Hepatocyte (in vitro differentiated cells): ENCODE data around the gene SORCS3. TPM values are rescaled to one million over a fixed set of nuclear protein-coding genes. Genes with fewer than 3 reads are reported as not detected.

ENCODE experiments used
- DNase-seq: peaks from one replicate; pipeline ENCODE4 v3.0.0-alpha.2; 2016; ENCODE audit warnings: low spot score
- H2AFZ ChIP-seq: fragments of 200-600 bp; sonication (generic); 2 replicates; pipeline ENCODE4 v1.6.0; 2016; ENCODE audit warnings: antibody characterized with exemption, mild to moderate bottlenecking
- H3K27ac ChIP-seq: fragments of 200-600 bp; sonication (generic); 2 replicates; pipeline ENCODE4 v1.5.1; 2016; ENCODE audit warnings: mild to moderate bottlenecking
- H3K27me3 ChIP-seq: fragments of 200-600 bp; sonication (generic); 2 replicates; pipeline ENCODE4 v1.6.1; 2016
- H3K36me3 ChIP-seq: fragments of 200-600 bp; sonication (generic); replicated peaks from 2 replicates; pipeline ENCODE4 v1.5.1; 2016; ENCODE audit warnings: low read depth; ENCODE audit not compliant: insufficient read depth
- H3K4me1 ChIP-seq: fragments of 200-600 bp; sonication (generic); 2 replicates; pipeline ENCODE4 v1.5.1; 2016; ENCODE audit warnings: mild to moderate bottlenecking, moderate library complexity; ENCODE audit not compliant: insufficient read depth
- H3K4me2 ChIP-seq: fragments of 200-600 bp; sonication (generic); 2 replicates; pipeline ENCODE4 v1.6.0; 2016
- H3K4me3 ChIP-seq: fragments of 200-600 bp; sonication (generic); 2 replicates; pipeline ENCODE4 v1.5.1; 2016; ENCODE audit warnings: mild to moderate bottlenecking
- H3K79me2 ChIP-seq: fragments of 200-600 bp; sonication (generic); 2 replicates; pipeline ENCODE4 v1.6.0; 2017; ENCODE audit warnings: mild to moderate bottlenecking
- H3K9me2 ChIP-seq: fragments of 200-600 bp; sonication (generic); replicated peaks from 2 replicates; pipeline ENCODE4 v1.6.0; 2017; ENCODE audit warnings: mild to moderate bottlenecking; ENCODE audit not compliant: insufficient read depth
- H3K9me3 ChIP-seq: fragments of 200-600 bp; sonication (generic); 2 replicates; pipeline ENCODE4 v1.5.1; 2016; ENCODE audit warnings: low read depth, mild to moderate bottlenecking
- H4K20me1 ChIP-seq: fragments of 200-600 bp; sonication (generic); 2 replicates; pipeline ENCODE4 v1.6.0; 2016; ENCODE audit warnings: mild to moderate bottlenecking; ENCODE audit not compliant: insufficient read depth, poor library complexity, severe bottlenecking
- EZH2 ChIP-seq: fragments of 200-600 bp; sonication (generic); IDR thresholded peaks from 2 replicates; pipeline ENCODE4 v1.6.1; 2016; ENCODE audit warnings: antibody characterized with exemption, mild to moderate bottlenecking, borderline replicate concordance
- EZH2phosphoT487 ChIP-seq: fragments of 200-600 bp; sonication (generic); IDR thresholded peaks from one replicate; pipeline ENCODE4 v1.6.1; 2018; ENCODE audit warnings: antibody characterized with exemption, mild to moderate bottlenecking, low read depth, moderate library complexity; ENCODE audit not compliant: unreplicated experiment, severe bottlenecking
- WGBS: methylation state at CpG from one replicate; pipeline ENCODE4 v1.1.6; 2016; ENCODE audit warnings: low lambda C conversion rate; ENCODE audit errors: missing lambda C conversion rate; 5-methylcytosine and 5-hydroxymethylcytosine counted together
- polyA plus RNA-seq: library from polyadenylated mRNA; unstranded; fragments of >200 nt; fragmentation: Nextera tagmentation; extraction: Ambion mirVana; gene quantifications from 2 replicates; pipeline ENCODE4 v1.2.1, GENCODE V29; 2016
- total RNA-seq: library from RNA; depleted of rRNA; stranded (reverse); fragments of >200 nt; gene quantifications from 2 replicates; pipeline ENCODE4 v1.2.3, GENCODE V29; 2014
- TF ChIP-seq, protein P1 (sequence below): fragments of 200-600 bp; sonication (generic); IDR thresholded peaks from 2 replicates; pipeline ENCODE4 v1.5.1; 2016; ENCODE audit warnings: antibody characterized with exemption, mild to moderate bottlenecking; ENCODE audit not compliant: poor library complexity

Gene SORCS3
- total and polyA plus RNA-seq, 2 experiments from 2014 or later, result 0.59 to 0.80 TPM

DNA sequence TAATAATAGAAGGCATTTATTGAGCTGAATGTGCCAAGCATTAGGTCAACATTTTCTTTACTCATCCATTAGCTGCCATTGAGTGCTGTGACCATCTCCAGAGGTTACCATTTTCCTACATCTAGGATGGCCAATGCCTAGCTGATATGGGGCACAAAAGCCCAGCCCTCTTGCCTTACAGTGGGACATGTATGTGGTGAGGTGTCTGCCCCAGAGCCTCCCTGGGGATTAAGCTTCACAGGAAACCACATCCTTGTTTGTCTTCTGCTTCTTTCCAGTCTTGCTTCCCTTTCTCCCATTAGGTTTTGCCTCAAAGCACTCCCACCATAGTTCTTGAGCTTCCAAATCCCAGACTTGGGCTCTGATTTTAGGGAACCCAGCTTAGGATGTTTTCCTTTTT lies 258.7 kb downstream of the SORCS3 start:
- Histone ChIP-seq H2AFZ (no peak overlapping the region), H4K20me1 (no peaks in the 10 kb centered on the region), H3K4me1 (no peaks in the 10 kb centered on the region), H3K9me2 (no peaks in the 10 kb centered on the region), H3K27ac (no peak overlapping the region), H3K36me3 (no peaks in the 10 kb centered on the region), H3K4me2 (no peak overlapping the region), H3K9me3 (no peaks in the 10 kb centered on the region), H3K79me2 (no peaks in the 10 kb centered on the region), H3K4me3 (no peak overlapping the region), H3K27me3 (no peaks in the 10 kb centered on the region)
- no peak for DNase-seq
- TF ChIP-seq EZH2 (no peak), EZH2phosphoT487 (no peak)
- TF ChIP-seq, protein P1, sequence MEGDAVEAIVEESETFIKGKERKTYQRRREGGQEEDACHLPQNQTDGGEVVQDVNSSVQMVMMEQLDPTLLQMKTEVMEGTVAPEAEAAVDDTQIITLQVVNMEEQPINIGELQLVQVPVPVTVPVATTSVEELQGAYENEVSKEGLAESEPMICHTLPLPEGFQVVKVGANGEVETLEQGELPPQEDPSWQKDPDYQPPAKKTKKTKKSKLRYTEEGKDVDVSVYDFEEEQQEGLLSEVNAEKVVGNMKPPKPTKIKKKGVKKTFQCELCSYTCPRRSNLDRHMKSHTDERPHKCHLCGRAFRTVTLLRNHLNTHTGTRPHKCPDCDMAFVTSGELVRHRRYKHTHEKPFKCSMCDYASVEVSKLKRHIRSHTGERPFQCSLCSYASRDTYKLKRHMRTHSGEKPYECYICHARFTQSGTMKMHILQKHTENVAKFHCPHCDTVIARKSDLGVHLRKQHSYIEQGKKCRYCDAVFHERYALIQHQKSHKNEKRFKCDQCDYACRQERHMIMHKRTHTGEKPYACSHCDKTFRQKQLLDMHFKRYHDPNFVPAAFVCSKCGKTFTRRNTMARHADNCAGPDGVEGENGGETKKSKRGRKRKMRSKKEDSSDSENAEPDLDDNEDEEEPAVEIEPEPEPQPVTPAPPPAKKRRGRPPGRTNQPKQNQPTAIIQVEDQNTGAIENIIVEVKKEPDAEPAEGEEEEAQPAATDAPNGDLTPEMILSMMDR, result no peak

DNA sequence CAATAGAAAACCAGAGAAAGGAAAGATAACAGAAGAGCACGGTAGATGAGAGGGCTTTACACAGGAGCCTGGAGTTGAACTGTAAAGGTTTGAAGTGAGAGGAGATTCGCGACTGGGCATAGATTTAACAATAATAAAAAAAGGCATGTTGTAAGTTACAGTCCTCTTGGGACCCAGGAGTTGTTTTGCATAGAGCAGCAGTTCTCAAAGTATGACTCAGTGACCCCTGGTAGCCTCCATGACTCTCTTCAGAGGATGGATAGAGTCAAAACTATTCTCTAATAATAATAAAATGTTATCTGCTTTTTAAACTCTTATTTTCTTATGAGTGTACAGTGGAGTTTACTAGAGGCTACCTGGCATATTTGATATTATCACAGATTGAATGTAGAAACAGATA lies 262.3 kb downstream of the SORCS3 start:
- WGBS, result 81% methylated on average over 3 of the region's 3 CpGs
- Histone ChIP-seq H4K20me1 (no peaks in the 10 kb centered on the region), H3K27me3 (no peaks in the 10 kb centered on the region), H3K9me2 (no peaks in the 10 kb centered on the region), H3K4me3 (no peak overlapping the region), H3K9me3 (no peaks in the 10 kb centered on the region), H2AFZ (no peak overlapping the region), H3K4me1 (no peaks in the 10 kb centered on the region), H3K36me3 (no peaks in the 10 kb centered on the region), H3K27ac (no peak overlapping the region), H3K79me2 (no peaks in the 10 kb centered on the region), H3K4me2 (no peak overlapping the region)
- no peak for TF ChIP-seq EZH2phosphoT487
- TF ChIP-seq EZH2, result no peak
- TF ChIP-seq, protein P1, result no peak
- DNase-seq, result no peak

DNA sequence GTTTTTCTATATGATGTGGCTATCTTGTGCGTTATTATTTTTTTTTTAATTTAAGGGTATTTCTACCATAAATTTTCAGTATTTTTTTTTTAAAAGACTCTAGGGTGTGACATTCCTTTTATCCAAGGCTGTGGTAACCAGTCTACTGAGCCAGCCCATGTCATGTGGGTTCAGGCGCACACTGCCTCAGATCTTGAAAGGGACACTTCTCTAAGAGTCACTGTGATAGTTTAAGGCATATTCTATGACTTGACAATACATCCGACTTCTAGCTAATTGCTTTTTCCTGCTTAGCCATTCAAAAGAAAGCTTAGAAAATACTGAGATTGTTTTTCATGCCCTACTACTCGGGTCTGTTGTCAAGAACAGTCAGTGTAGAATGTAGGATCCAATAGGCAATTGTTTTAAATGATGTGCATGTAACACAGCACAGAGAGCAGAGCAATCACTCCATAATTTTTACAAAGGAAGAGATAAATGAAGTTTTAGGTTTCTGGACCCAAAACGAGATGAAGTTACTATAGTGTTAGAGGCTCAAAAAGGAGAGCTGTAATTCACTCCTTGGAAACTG lies 263.7 kb downstream of the SORCS3 start:
- Histone ChIP-seq H3K27me3 (peaks cover 2% of the 10 kb centered on the region), H3K4me3 (no peak overlapping the region), H3K36me3 (no peaks in the 10 kb centered on the region), H4K20me1 (no peaks in the 10 kb centered on the region), H2AFZ (no peak overlapping the region), H3K27ac (no peak overlapping the region), H3K9me3 (no peaks in the 10 kb centered on the region), H3K79me2 (no peaks in the 10 kb centered on the region), H3K4me2 (no peak overlapping the region), H3K9me2 (no peaks in the 10 kb centered on the region), H3K4me1 (no peaks in the 10 kb centered on the region)
- WGBS, result 74% methylated on average over 5 of the region's 5 CpGs
- DNase-seq, result no peak
- no peak for TF ChIP-seq EZH2phosphoT487
- TF ChIP-seq, protein P1, result no peak
- TF ChIP-seq EZH2, result no peak

DNA sequence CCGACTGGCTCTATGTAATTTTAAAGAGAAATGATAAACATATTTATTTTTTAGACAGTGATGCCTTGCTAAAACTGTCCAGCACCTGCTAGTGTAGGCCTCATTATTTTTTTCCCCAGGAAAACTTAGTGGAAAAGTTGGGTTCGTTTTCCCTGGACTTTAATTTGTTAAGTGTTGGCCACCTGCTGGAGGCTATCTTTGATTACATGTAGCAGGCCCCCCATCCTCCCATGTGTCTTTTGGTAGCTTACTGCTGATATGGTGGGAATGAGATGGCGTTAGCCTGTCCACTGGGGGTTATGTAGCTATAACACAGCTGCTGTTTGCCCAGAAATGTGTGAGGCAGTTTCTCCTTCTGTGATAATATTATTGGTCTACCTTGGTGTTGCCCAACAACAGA lies 265.0 kb downstream of the SORCS3 start:
- H3K36me3 ChIP-seq, result no peaks in the 10 kb centered on the region
- H3K79me2 ChIP-seq, result no peaks in the 10 kb centered on the region
- TF ChIP-seq, protein P1, result no peak
- TF ChIP-seq EZH2phosphoT487, result no peak
- no peak for TF ChIP-seq EZH2
- H3K9me2 ChIP-seq, result no peaks in the 10 kb centered on the region
- no peak overlapping the region for H2AFZ ChIP-seq
- 60% methylated on average over 3 of the region's 3 CpGs for whole genome bisulfite sequencing
- H3K9me3 ChIP-seq, result no peaks in the 10 kb centered on the region
- H3K27me3 ChIP-seq, result peaks cover 4% of the 10 kb centered on the region
- no peaks in the 10 kb centered on the region for H3K4me1 ChIP-seq
- H3K27ac ChIP-seq, result no peak overlapping the region
- no peak overlapping the region for H3K4me3 ChIP-seq
- H3K4me2 ChIP-seq, result no peak overlapping the region
- no peak for DNase-seq
- no peaks in the 10 kb centered on the region for H4K20me1 ChIP-seq
